Keratinocyte (primary cell): Measurements from ENCODE around the gene SPTBN2. TPM values are rescaled to one million over a fixed set of nuclear protein-coding genes. Genes with fewer than 3 reads are reported as not detected.

Experiments used
- DNase-seq: peaks from one replicate; pipeline ENCODE4 v3.0.0-alpha.2; 2011; ENCODE audit warnings: low read depth, missing footprints, low spot score
- FAIRE-seq: peaks from 2 replicates; lab custom pipeline; 2011; peaks lifted over from hg19 to GRCh38; lab: Jason Lieb, UNC
- H2AFZ ChIP-seq: 2 replicates; pipeline ENCODE4 v1.6.0; 2012; ENCODE audit warnings: low read length, control low read depth, inconsistent platforms; ENCODE audit not compliant: control insufficient read depth
- H3K27ac ChIP-seq: 2 replicates; pipeline ENCODE4 v1.5.1; 2011; ENCODE audit warnings: low read length; ENCODE audit not compliant: control insufficient read depth, insufficient read depth
- H3K27me3 ChIP-seq: 3 replicates; pipeline ENCODE4 v1.6.0; 2011; ENCODE audit warnings: low read length; ENCODE audit not compliant: control insufficient read depth, insufficient read depth; ENCODE audit errors: extremely low read depth
- H3K36me3 ChIP-seq, 2 experiments: 2 replicates in 1 of 2; 3 replicates in 1 of 2; pipeline ENCODE4 v1.5.1; 2011; ENCODE audit warnings: low read length in 2 of 2, mild to moderate bottlenecking in 1 of 2; ENCODE audit not compliant: control insufficient read depth in 2 of 2, insufficient read depth in 2 of 2; ENCODE audit errors: extremely low read depth in 1 of 2
- H3K4me1 ChIP-seq: 3 replicates; pipeline ENCODE4 v1.5.1; 2011; ENCODE audit warnings: low read length; ENCODE audit not compliant: control insufficient read depth, insufficient read depth; ENCODE audit errors: extremely low read depth
- H3K4me2 ChIP-seq: 3 replicates; pipeline ENCODE4 v1.6.0; 2011; ENCODE audit warnings: low read depth, low read length; ENCODE audit not compliant: control insufficient read depth, insufficient read depth; ENCODE audit errors: extremely low read depth
- H3K4me3 ChIP-seq, 3 experiments: fragments of 200-600 bp in 1 of 3; sonication (generic) in 1 of 3; 2 replicates in 2 of 3; 3 replicates in 1 of 3; pipeline ENCODE4 v1.5.1; 2011 to 2016; ENCODE audit warnings: low read length in 3 of 3, mild to moderate bottlenecking in 3 of 3, control low read depth in 2 of 3, inconsistent platforms in 1 of 3, low read depth in 1 of 3, mixed read lengths in 1 of 3, mixed run types in 1 of 3, moderate library complexity in 1 of 3; ENCODE audit not compliant: control insufficient read depth in 2 of 3, insufficient read depth in 2 of 3; ENCODE audit errors: extremely low read depth in 1 of 3
- H3K79me2 ChIP-seq: 2 replicates; pipeline ENCODE4 v1.6.0; 2012; ENCODE audit warnings: low read length; ENCODE audit not compliant: control insufficient read depth, insufficient read depth
- H3K9ac ChIP-seq: 3 replicates; pipeline ENCODE4 v1.6.0; 2011; ENCODE audit warnings: low read length; ENCODE audit not compliant: control insufficient read depth, insufficient read depth; ENCODE audit errors: extremely low read depth
- H3K9me1 ChIP-seq: 3 replicates; pipeline ENCODE4 v1.6.0; 2011; ENCODE audit warnings: low read length; ENCODE audit not compliant: control insufficient read depth, insufficient read depth; ENCODE audit errors: extremely low read depth
- H3K9me3 ChIP-seq: 2 replicates; pipeline ENCODE4 v1.5.1; 2012; ENCODE audit warnings: low read depth, low read length; ENCODE audit not compliant: control insufficient read depth
- H4K20me1 ChIP-seq: 3 replicates; pipeline ENCODE4 v1.6.0; 2011; ENCODE audit warnings: low read length; ENCODE audit not compliant: control insufficient read depth, insufficient read depth; ENCODE audit errors: extremely low read depth
- EZH2 ChIP-seq: IDR thresholded peaks from one replicate; pipeline ENCODE4 v1.6.1; 2012; ENCODE audit warnings: inconsistent platforms, mild to moderate bottlenecking, low read length, moderate library complexity
- dilution Hi-C: fragments of 300-500 bp; cut with MboI; formaldehyde crosslinking; loops from one replicate; pipeline ENCODE4 v1.7.0; 2020; ENCODE audit warnings: low sequenced_read_pairs; ENCODE audit not compliant: extremely low pct_ligation_motif_present
- polyA plus RNA-seq, 5 experiments: library from polyadenylated mRNA; depleted of rRNA in 3 of 5; stranded (reverse) in 3 of 5; stranded (forward) in 1 of 5; unstranded in 1 of 5; fragments of >200 nt; gene quantifications; 1 replicate in 1 of 5; 2 replicates in 3 of 5; 3 replicates in 1 of 5; pipeline versions ENCODE4 v1.2.1 to v1.2.3, GENCODE V29; 2011 to 2012; ENCODE audit warnings: missing spikeins in 2 of 5, low read depth in 1 of 5, low replicate concordance in 1 of 5
- TF ChIP-seq, protein P1 (sequence below), 3 experiments: IDR thresholded peaks in 1 of 3; conservative IDR thresholded peaks in 1 of 3; optimal IDR thresholded peaks in 1 of 3; 2 replicates in 2 of 3; 3 replicates in 1 of 3; pipeline versions ENCODE3 to v1.5.1; 2011; ENCODE audit warnings: low read length in 3 of 3, mild to moderate bottlenecking in 3 of 3, moderate library complexity in 2 of 3, control low read depth in 1 of 3, inconsistent platforms in 1 of 3; ENCODE audit not compliant: insufficient read depth in 2 of 3; ENCODE audit errors: extremely low read depth in 1 of 3

Gene SPTBN2
- polyA plus RNA-seq, 1 donor (not counting 4 experiments of a cell fraction or from before 2014, with no cell fraction given) = 7.8 TPM

DNA sequence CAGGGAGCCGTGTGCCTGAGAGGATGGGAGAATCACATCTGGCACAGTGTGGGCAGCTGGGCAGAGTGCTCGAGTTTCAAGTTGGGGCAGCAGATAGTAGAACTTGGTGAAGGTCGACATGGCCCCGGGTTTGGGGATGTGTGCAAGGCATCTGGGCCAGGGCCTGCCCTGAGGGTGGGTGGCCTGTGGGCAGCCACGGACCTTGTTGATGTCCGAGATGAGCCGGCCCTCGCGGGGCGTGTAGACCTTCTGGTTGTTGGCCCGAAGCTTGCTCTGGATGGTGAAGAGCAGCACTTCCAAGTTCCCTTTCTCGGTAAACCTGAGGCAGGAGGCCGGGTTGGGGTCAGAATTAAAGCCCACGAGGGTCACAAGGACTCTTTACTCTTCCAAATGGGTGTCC is 20.3 kb downstream of the SPTBN2 start:
- no peak overlapping the region for H3K9ac ChIP-seq
- DNase-seq (no peak), FAIRE-seq (no peak)
- peaks cover 22% of the 10 kb centered on the region for H3K4me1 ChIP-seq
- no peak for TF ChIP-seq EZH2
- TF ChIP-seq, protein P1, sequence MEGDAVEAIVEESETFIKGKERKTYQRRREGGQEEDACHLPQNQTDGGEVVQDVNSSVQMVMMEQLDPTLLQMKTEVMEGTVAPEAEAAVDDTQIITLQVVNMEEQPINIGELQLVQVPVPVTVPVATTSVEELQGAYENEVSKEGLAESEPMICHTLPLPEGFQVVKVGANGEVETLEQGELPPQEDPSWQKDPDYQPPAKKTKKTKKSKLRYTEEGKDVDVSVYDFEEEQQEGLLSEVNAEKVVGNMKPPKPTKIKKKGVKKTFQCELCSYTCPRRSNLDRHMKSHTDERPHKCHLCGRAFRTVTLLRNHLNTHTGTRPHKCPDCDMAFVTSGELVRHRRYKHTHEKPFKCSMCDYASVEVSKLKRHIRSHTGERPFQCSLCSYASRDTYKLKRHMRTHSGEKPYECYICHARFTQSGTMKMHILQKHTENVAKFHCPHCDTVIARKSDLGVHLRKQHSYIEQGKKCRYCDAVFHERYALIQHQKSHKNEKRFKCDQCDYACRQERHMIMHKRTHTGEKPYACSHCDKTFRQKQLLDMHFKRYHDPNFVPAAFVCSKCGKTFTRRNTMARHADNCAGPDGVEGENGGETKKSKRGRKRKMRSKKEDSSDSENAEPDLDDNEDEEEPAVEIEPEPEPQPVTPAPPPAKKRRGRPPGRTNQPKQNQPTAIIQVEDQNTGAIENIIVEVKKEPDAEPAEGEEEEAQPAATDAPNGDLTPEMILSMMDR (optimal IDR thresholded peaks at IDR 0.05 in 1 of 3, IDR thresholded peaks at IDR 0.05 in 1 of 3, conservative IDR thresholded peaks at IDR 0.05 in 1 of 3; ENCODE audit: extremely low read depth in 1 of 3, insufficient read depth in 2 of 3, low read length in 3 of 3) = no peak
- peaks cover 8 to 21% of the 10 kb centered on the region in 2 experiments for H3K36me3 ChIP-seq
- H3K4me2 ChIP-seq = no peak overlapping the region
- dilution Hi-C loops = no loop called here
- no peak overlapping the region for H2AFZ ChIP-seq
- H3K27me3 ChIP-seq = no peaks in the 10 kb centered on the region
- no peaks in the 10 kb centered on the region for H4K20me1 ChIP-seq
- H3K9me1 ChIP-seq = peaks cover 3% of the 10 kb centered on the region
- H3K27ac ChIP-seq = no peak overlapping the region
- H3K4me3 ChIP-seq = no peak overlapping the region
- H3K79me2 ChIP-seq = no peaks in the 10 kb centered on the region
- H3K9me3 ChIP-seq = no peaks in the 10 kb centered on the region

DNA sequence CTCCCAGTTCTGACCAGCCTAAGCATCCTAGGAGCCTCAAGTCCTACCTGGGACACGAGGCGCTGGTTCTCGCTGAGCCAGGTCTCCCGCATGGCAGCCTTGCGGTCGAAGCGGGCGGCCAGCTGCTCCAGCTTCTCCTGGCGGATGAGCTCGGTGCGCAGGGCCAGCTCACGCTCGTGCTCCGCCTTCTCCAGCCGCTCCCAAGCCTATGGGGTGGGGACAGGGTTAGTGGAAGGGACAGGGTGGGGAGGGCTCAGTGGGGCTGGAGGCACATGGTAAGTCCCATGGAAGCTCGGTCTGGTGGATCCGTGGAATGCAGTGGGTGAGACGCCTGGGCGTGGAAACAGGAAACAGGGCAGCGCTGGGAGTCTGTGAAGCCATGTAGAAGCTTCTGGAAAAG is 20.9 kb downstream of the SPTBN2 start:
- H3K9me3 ChIP-seq = no peaks in the 10 kb centered on the region
- peaks cover 3% of the 10 kb centered on the region for H3K9me1 ChIP-seq
- no peak for DNase-seq
- no peaks in the 10 kb centered on the region for H4K20me1 ChIP-seq
- peaks cover 22% of the 10 kb centered on the region for H3K4me1 ChIP-seq
- no peak overlapping the region for H3K4me2 ChIP-seq
- dilution Hi-C loops = no loop called here
- no peak for FAIRE-seq
- TF ChIP-seq, protein P1 (optimal IDR thresholded peaks at IDR 0.05 in 1 of 3, IDR thresholded peaks at IDR 0.05 in 1 of 3, conservative IDR thresholded peaks at IDR 0.05 in 1 of 3; ENCODE audit: extremely low read depth in 1 of 3, insufficient read depth in 2 of 3, low read length in 3 of 3) = no peak
- no peak for TF ChIP-seq EZH2
- no peak overlapping the region for H3K9ac ChIP-seq
- H3K79me2 ChIP-seq = no peaks in the 10 kb centered on the region
- no peaks in the 10 kb centered on the region for H3K27me3 ChIP-seq
- no peak overlapping the region for H3K4me3 ChIP-seq
- H2AFZ ChIP-seq = no peak overlapping the region
- no peak overlapping the region for H3K27ac ChIP-seq
- H3K36me3 ChIP-seq = peaks cover 5 to 19% of the 10 kb centered on the region in 2 experiments
